ENCODE measurements around the gene MEIS2. TPM values are rescaled to one million over a fixed set of nuclear protein-coding genes. Genes with fewer than 3 reads are reported as not detected.
A peak's percentile ranks its signal among the peaks of the same experiment; 100 is the strongest.

Gene MEIS2
- total and polyA plus RNA-seq, 2 donors (not counting 3 experiments of a cell fraction or from before 2014, with no cell fraction given), result 22.5 to 26.2 TPM

GRCh38 chr15:37102305-37103162 is 2.2 kb upstream of the MEIS2 start:
- intact Hi-C loops (cut with micrococcal nuclease), result loop anchor here (10.0 kb wide), 2 partner anchors 458 to 598 kb away; no protein-coding TSS in a partner anchor

DNA sequence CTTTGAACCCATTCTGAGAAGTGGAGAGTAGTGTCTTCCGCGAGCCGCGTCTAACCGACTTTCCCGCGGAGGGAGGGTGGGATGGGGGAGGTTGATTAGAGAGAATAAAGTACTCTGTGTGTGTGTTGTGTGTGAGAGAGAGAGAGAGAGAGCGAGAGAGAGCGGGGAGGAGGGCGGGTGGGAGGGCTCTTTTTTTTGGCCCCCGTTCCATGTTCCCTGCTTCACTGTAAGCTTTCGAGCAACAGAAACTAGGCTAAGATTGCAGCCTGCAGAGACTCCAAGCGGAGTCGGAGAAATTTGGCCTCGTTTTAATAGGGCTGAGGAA is 1.6 kb upstream of the MEIS2 start:
- ChIA-PET CTCF (interaction anchor here (1.0 to 6.8 kb wide), 8 partner anchors 8 to 1813 kb away, joined by 3 to 53 read pairs (median 3); no protein-coding TSS in a partner anchor), POLR2A (no interaction called here)
- peak overlapping the region; percentile 88 for H3K4me2 ChIP-seq (ENCODE audit: insufficient read depth, low read length)
- dilution Hi-C loops (cut with MboI; ENCODE audit: extremely low pct_ligation_motif_present, low sequenced_read_pairs), result no loop called here
- DNase-seq (ENCODE audit: low read depth, low spot score) (no peak), FAIRE-seq (no peak)
- intact Hi-C loops (cut with micrococcal nuclease), result loop anchor here (1.0 to 10.0 kb wide), 6 partner anchors 219 to 1809 kb away; no protein-coding TSS in a partner anchor
- H4K20me1 ChIP-seq (replicated peaks; ENCODE audit: control insufficient read depth, extremely low read depth, insufficient read depth, low read length), result no peaks in the 10 kb centered on the region
- no TSS peak for BruUV-seq (replicated peaks)
- peaks cover 20 to 44% of the 10 kb centered on the region in 2 experiments for H3K27me3 ChIP-seq (ENCODE audit: control insufficient read depth in 2 of 2, insufficient read depth in 2 of 2, low read length in 2 of 2)
- H3K4me3 ChIP-seq (replicated peaks in 1 of 3; ENCODE audit: insufficient read depth in 1 of 3, low read depth in 1 of 3, low read length in 3 of 3), result peak overlapping the region; percentile 81 to 92 (median 84)
- TF ChIP-seq POLR2A (IDR thresholded peaks at IDR 0.05; ENCODE audit: low read depth, low read length) (no peak), MYC (IDR thresholded peaks at IDR 0.05; ENCODE audit: low read depth, low read length) (no peak), FOS (IDR thresholded peaks at IDR 0.05; ENCODE audit: borderline replicate concordance, insufficient read depth, low read length) (no peak), POLR2AphosphoS5 (IDR thresholded peaks at IDR 0.05; ENCODE audit: insufficient read depth, low read depth, low read length) (no peak), GATA2 (IDR thresholded peaks at IDR 0.05; ENCODE audit: insufficient read depth, insufficient read length, low read depth, low read length) (no peak), JUN (IDR thresholded peaks at IDR 0.05; ENCODE audit: borderline replicate concordance, insufficient read depth, insufficient read length, low read depth) (no peak), EZH2 (IDR thresholded peaks at IDR 0.05; ENCODE audit: borderline replicate concordance, low read depth, low read length, severe bottlenecking) (no peak)
- TF ChIP-seq, protein P1, sequence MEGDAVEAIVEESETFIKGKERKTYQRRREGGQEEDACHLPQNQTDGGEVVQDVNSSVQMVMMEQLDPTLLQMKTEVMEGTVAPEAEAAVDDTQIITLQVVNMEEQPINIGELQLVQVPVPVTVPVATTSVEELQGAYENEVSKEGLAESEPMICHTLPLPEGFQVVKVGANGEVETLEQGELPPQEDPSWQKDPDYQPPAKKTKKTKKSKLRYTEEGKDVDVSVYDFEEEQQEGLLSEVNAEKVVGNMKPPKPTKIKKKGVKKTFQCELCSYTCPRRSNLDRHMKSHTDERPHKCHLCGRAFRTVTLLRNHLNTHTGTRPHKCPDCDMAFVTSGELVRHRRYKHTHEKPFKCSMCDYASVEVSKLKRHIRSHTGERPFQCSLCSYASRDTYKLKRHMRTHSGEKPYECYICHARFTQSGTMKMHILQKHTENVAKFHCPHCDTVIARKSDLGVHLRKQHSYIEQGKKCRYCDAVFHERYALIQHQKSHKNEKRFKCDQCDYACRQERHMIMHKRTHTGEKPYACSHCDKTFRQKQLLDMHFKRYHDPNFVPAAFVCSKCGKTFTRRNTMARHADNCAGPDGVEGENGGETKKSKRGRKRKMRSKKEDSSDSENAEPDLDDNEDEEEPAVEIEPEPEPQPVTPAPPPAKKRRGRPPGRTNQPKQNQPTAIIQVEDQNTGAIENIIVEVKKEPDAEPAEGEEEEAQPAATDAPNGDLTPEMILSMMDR (IDR thresholded peaks at IDR 0.05; ENCODE audit: extremely low read depth in 1 of 2, insufficient read depth in 1 of 2, low read depth in 1 of 2, low read length in 2 of 2), result no peak
- TF ChIP-seq, protein P2, sequence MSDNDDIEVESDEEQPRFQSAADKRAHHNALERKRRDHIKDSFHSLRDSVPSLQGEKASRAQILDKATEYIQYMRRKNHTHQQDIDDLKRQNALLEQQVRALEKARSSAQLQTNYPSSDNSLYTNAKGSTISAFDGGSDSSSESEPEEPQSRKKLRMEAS (IDR thresholded peaks at IDR 0.05; ENCODE audit: insufficient read depth, insufficient read length), result no peak
- H3K9ac ChIP-seq (replicated peaks; ENCODE audit: extremely low read depth, insufficient read depth, low read length), result peak overlapping the region; percentile 80
- H3K79me2 ChIP-seq (ENCODE audit: control insufficient read depth, insufficient read depth, low read length), result peaks cover 16% of the 10 kb centered on the region
- H3K27ac ChIP-seq (ENCODE audit: insufficient read depth, low read depth, low read length), result no peak overlapping the region
- peak overlapping the region; percentile 84 for H2AFZ ChIP-seq (ENCODE audit: low read depth, low read length)
- H3K36me3 ChIP-seq (ENCODE audit: control insufficient read depth in 2 of 2, extremely low read depth in 1 of 2, insufficient read depth in 2 of 2, low read length in 2 of 2), result no peaks in the 10 kb centered on the region
- peaks cover 13% of the 10 kb centered on the region for H3K4me1 ChIP-seq (ENCODE audit: control insufficient read depth, extremely low read depth, insufficient read depth, low read length)
- H3K9me3 ChIP-seq (replicated peaks; ENCODE audit: control insufficient read depth, insufficient read depth, low read length), result no peaks in the 10 kb centered on the region
- no peaks in the 10 kb centered on the region for H3K9me1 ChIP-seq (replicated peaks; ENCODE audit: control insufficient read depth, extremely low read depth, insufficient read depth, low read length)

More at GRCh38 chr15:37102305-37103162, 2.2 kb upstream of the MEIS2 start:
- H2AFZ ChIP-seq (ENCODE audit: low read depth, low read length), result peak overlapping the region; percentile 44
- H4K20me1 ChIP-seq (replicated peaks; ENCODE audit: control insufficient read depth, extremely low read depth, insufficient read depth, low read length), result no peaks in the 10 kb centered on the region
- dilution Hi-C loops (cut with MboI; ENCODE audit: extremely low pct_ligation_motif_present, low sequenced_read_pairs), result no loop called here
- ChIA-PET CTCF (interaction anchor here (1.0 to 6.8 kb wide), 3 partner anchors 9 to 219 kb away, joined by 3 to 53 read pairs (median 3); no protein-coding TSS in a partner anchor), POLR2A (no interaction called here)
- peak overlapping the region in 2 of 3 experiments; percentile 62 to 92 for H3K4me3 ChIP-seq (replicated peaks in 1 of 3; ENCODE audit: insufficient read depth in 1 of 3, low read depth in 1 of 3, low read length in 3 of 3)
- H3K36me3 ChIP-seq (ENCODE audit: control insufficient read depth in 2 of 2, extremely low read depth in 1 of 2, insufficient read depth in 2 of 2, low read length in 2 of 2), result no peaks in the 10 kb centered on the region
- peaks cover 14% of the 10 kb centered on the region for H3K79me2 ChIP-seq (ENCODE audit: control insufficient read depth, insufficient read depth, low read length)
- no TSS peak for BruUV-seq (replicated peaks)
- peak; percentile 51 for DNase-seq (ENCODE audit: low read depth, low spot score)
- peak overlapping the region; percentile 88 for H3K4me2 ChIP-seq (ENCODE audit: insufficient read depth, low read length)
- no peak overlapping the region for H3K9ac ChIP-seq (replicated peaks; ENCODE audit: extremely low read depth, insufficient read depth, low read length)
- TF ChIP-seq GATA2 (IDR thresholded peaks at IDR 0.05; ENCODE audit: insufficient read depth, insufficient read length, low read depth, low read length) (no peak), EZH2 (IDR thresholded peaks at IDR 0.05; ENCODE audit: borderline replicate concordance, low read depth, low read length, severe bottlenecking) (peak; percentile 82)
- H3K27me3 ChIP-seq (ENCODE audit: control insufficient read depth in 2 of 2, insufficient read depth in 2 of 2, low read length in 2 of 2), result peaks cover 25 to 50% of the 10 kb centered on the region in 2 experiments
- peak; percentile 28 for FAIRE-seq
- H3K9me3 ChIP-seq (replicated peaks; ENCODE audit: control insufficient read depth, insufficient read depth, low read length), result no peaks in the 10 kb centered on the region
- H3K9me1 ChIP-seq (replicated peaks; ENCODE audit: control insufficient read depth, extremely low read depth, insufficient read depth, low read length), result no peaks in the 10 kb centered on the region
- H3K27ac ChIP-seq (ENCODE audit: insufficient read depth, low read depth, low read length), result no peak overlapping the region
- peaks cover 11% of the 10 kb centered on the region for H3K4me1 ChIP-seq (ENCODE audit: control insufficient read depth, extremely low read depth, insufficient read depth, low read length)
